H1 (cell line): Measurements from ENCODE around the gene VPS18. TPM values are rescaled to one million over a fixed set of nuclear protein-coding genes. Genes with fewer than 3 reads are reported as not detected.

Source experiments
- KDM4A ChIP-seq: IDR thresholded peaks from one replicate; pipeline ENCODE4 v1.7.1; 2012; ENCODE audit warnings: low read depth, mild to moderate bottlenecking, moderate library complexity, low read length, inconsistent platforms; ENCODE audit not compliant: severe bottlenecking
- RFX5 ChIP-seq: IDR thresholded peaks from 2 replicates; pipeline ENCODE4 v1.6.1; 2011; ENCODE audit warnings: low read depth, low read length, improper control_type of control experiment, borderline replicate concordance
- SRF ChIP-seq: IDR thresholded peaks from 2 replicates; pipeline ENCODE4 v1.6.1; 2011; ENCODE audit warnings: mild to moderate bottlenecking, low read depth, low read length, moderate library complexity
- polyA plus RNA-seq, 7 experiments: library from polyadenylated mRNA; depleted of rRNA in 3 of 7; stranded (reverse) in 5 of 7; unstranded in 2 of 7; fragments of >200 nt in 5 of 7; fragments of 200-250 nt in 2 of 7; gene quantifications; 1 replicate in 5 of 7; 2 replicates in 1 of 7; 4 replicates in 1 of 7; pipeline versions ENCODE4 v1.2.1 to v1.2.3, GENCODE V29; 2011 to 2013; ENCODE audit warnings: missing spikeins in 2 of 7, mixed read lengths in 2 of 7
- total RNA-seq: library from RNA; stranded (reverse); fragmentation: NEBNext Ultra II Directional; extraction: Animal tissue kit (Norgen Biotek cat#: 25700); gene quantifications from 2 replicates; pipeline ENCODE4 v1.2.1, GENCODE V29; 2021

VPS18 gene
- total and polyA plus RNA-seq, 2 of the 8 experiments (the other 6 are each of a cell fraction or from before 2014, with no cell fraction given), result 28.9 to 32.7 TPM

DNA sequence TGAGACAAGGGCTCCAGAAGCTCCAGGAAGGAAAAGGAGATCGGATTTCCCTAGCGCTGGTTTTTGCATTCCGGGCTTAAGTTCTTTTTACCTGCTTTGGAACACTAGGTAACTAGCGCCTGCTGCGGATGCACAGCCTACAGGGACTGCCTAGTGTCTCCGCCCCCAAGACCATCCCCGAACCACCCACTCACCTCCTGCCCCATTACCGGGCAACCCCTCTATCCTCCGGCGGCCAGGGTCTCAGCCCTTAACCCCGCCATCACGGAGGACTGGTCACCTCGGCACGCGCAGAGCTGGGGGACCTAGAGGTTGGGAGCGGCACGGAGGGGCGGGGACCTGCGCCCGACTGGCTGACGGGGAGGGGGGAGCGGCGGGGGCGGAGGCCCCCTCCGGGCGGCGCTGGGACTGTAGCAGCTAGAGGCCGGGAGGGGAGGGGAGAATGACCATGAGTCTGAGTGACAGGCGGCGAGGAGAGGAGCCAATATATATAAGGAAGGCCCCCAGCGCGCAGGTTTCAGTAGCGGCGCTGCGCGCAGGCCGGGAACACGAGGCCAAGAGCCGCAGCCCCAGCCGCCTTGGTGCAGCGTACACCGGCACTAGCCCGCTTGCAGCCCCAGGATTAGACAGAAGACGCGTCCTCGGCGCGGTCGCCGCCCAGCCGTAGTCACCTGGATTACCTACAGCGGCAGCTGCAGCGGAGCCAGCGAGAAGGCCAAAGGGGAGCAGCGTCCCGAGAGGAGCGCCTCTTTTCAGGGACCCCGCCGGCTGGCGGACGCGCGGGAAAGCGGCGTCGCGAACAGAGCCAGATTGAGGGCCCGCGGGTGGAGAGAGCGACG is 34.8 kb downstream of the VPS18 start, which contains the start of gene DLL4 (continued):
- TF ChIP-seq SRF (no peak), RFX5 (no peak), KDM4A (peak; percentile 19)
- TF ChIP-seq, all 59 proteins: peak for 14
